ENCODE measurements around the gene ARHGEF19. TPM values are rescaled to one million over a fixed set of nuclear protein-coding genes. Genes with fewer than 3 reads are reported as not detected.

Gene ARHGEF19
- total and polyA plus RNA-seq, 9 of the 15 experiments (the other 6 are each of a cell fraction or from before 2014, with no cell fraction given): 0.73 to 21.0 (median 5.2) TPM

GRCh38 chr1:16209132-16209846 is 3.2 kb downstream of the ARHGEF19 start:
- Histone ChIP-seq H3K4me1 (replicated peaks in 1 of 2; ENCODE audit: control insufficient read depth in 2 of 2, insufficient read depth in 2 of 2, low read length in 2 of 2) (peaks cover 26 to 54% of the 10 kb centered on the region in 2 experiments), H3K79me2 (ENCODE audit: control insufficient read depth, insufficient read depth, low read length) (peaks cover 8% of the 10 kb centered on the region; the same call in 2 of the 3 replicates), H3K36me3 (ENCODE audit: control insufficient read depth, insufficient read depth, low read length) (no peaks in the 10 kb centered on the region), H3K9me1 (ENCODE audit: control insufficient read depth, insufficient read depth, low read length) (no peaks in the 10 kb centered on the region), H3K4me3 (no peak overlapping the region), H4K20me1 (replicated peaks; ENCODE audit: control insufficient read depth, insufficient read depth, low read length) (no peaks in the 10 kb centered on the region), H2AFZ (ENCODE audit: low read depth, low read length) (no peak overlapping the region), H3K9me3 (replicated peaks; ENCODE audit: control insufficient read depth, insufficient read depth, low read depth, low read length) (no peaks in the 10 kb centered on the region), H3K9ac (ENCODE audit: insufficient read depth in 1 of 2, low read depth in 2 of 2, low read length in 2 of 2) (peak overlapping the region in 1 of 2 experiments; percentile 90; a peak in 2 of 4 replicates), H3K27me3 (ENCODE audit: control insufficient read depth in 2 of 2, insufficient read depth in 2 of 2, low read length in 2 of 2) (no peaks in the 10 kb centered on the region), H3K4me2 (ENCODE audit: insufficient read depth, low read length) (no peak overlapping the region), H3K27ac (ENCODE audit: extremely low read depth, low read depth, low read length) (no peak overlapping the region)
- no TSS peak for BruUV-seq (replicated peaks)
- in situ Hi-C loops (cut with MboI): no loop called here
- DNase-seq (ENCODE audit: extremely low read depth in 1 of 4, low spot score in 3 of 4): no peak
- WGBS (ENCODE audit: insufficient coverage, low coverage, missing lambda C conversion rate): 63% methylated on average over 9 of the region's 9 CpGs
- CTCF ChIA-PET (ENCODE audit: low intra/inter-chr PET ratio): no interaction called here
- no peak for FAIRE-seq
- intact Hi-C loops (cut with micrococcal nuclease): no loop called here
- POLR2A ChIA-PET: interaction anchor here (0.6 to 3.7 kb wide), 2 partner anchors 8 to 229 kb away, joined by 3 to 21 read pairs; no protein-coding TSS in a partner anchor
- ATAC-seq: no peak
- no peak for TF ChIP-seq ZNF143 (CRISPR knock-in tag; IDR thresholded peaks at IDR 0.05)
- no peak for TF ChIP-seq SETDB1 (IDR thresholded peaks at IDR 0.05; ENCODE audit: low read length)
- TF ChIP-seq ZFP1 (CRISPR knock-in tag; IDR thresholded peaks at IDR 0.05): no peak
- TF ChIP-seq ZNF445 (CRISPR knock-in tag; IDR thresholded peaks at IDR 0.05; ENCODE audit: low read depth): no peak
- no peak for TF ChIP-seq SRSF1 (IDR thresholded peaks at IDR 0.05; ENCODE audit: low read depth, low read length)
- no peak for TF ChIP-seq SAFB2 (IDR thresholded peaks at IDR 0.05; ENCODE audit: borderline replicate concordance, low read depth, low read length, severe bottlenecking)
- TF ChIP-seq NR1H2 (CRISPR knock-in tag; IDR thresholded peaks at IDR 0.05): no peak
- TF ChIP-seq DMBX1 (CRISPR knock-in tag; IDR thresholded peaks at IDR 0.05; ENCODE audit: borderline replicate concordance): no peak
- TF ChIP-seq BCOR (IDR thresholded peaks at IDR 0.05): peak; percentile 94
- TF ChIP-seq SMAD4 (CRISPR knock-in tag; conservative IDR thresholded peaks at IDR 0.05): no peak
- 0 out of 4 replicates have a peak, but pooled peaks of 1 of the 2 experiments have one; percentile 14 for TF ChIP-seq RCOR1 (IDR thresholded peaks at IDR 0.05; ENCODE audit: borderline replicate concordance in 1 of 2, low read depth in 2 of 2, low read length in 2 of 2)
- peak; percentile 51 to 80; a peak in 3 of 4 replicates for TF ChIP-seq KDM1A (IDR thresholded peaks at IDR 0.05)
- TF ChIP-seq ZNF830 (CRISPR knock-in tag; IDR thresholded peaks at IDR 0.05): no peak
- TF ChIP-seq, protein P1, sequence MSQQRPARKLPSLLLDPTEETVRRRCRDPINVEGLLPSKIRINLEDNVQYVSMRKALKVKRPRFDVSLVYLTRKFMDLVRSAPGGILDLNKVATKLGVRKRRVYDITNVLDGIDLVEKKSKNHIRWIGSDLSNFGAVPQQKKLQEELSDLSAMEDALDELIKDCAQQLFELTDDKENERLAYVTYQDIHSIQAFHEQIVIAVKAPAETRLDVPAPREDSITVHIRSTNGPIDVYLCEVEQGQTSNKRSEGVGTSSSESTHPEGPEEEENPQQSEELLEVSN (IDR thresholded peaks at IDR 0.05; ENCODE audit: borderline replicate concordance in 1 of 2, extremely low read depth in 1 of 2, insufficient read depth in 1 of 2, insufficient read length in 1 of 2, low read depth in 1 of 2, low read length in 1 of 2, poor library complexity in 1 of 2, severe bottlenecking in 1 of 2): no peak
- no peak for TF ChIP-seq COPS2 (conservative IDR thresholded peaks at IDR 0.05)
- no peak for TF ChIP-seq MTF1 (CRISPR knock-in tag; IDR thresholded peaks at IDR 0.05; ENCODE audit: borderline replicate concordance)
- TF ChIP-seq THRB (CRISPR knock-in tag; conservative IDR thresholded peaks at IDR 0.05): 0 out of 2 replicates have a peak, but pooled peaks have one; percentile 51
- 0 out of 2 replicates have a peak, but pooled peaks have one; percentile 14 for TF ChIP-seq ELF4 (CRISPR knock-in tag; IDR thresholded peaks at IDR 0.05)
- TF ChIP-seq NCOA4 (IDR thresholded peaks at IDR 0.05; ENCODE audit: partially characterized antibody): peak; percentile 23
- no peak for TF ChIP-seq NRF1 (conservative IDR thresholded peaks at IDR 0.05 in 1 of 2, IDR thresholded peaks at IDR 0.05 in 1 of 2)

Data from K562 (cell line).